AG04449 (cell line): ENCODE data around the gene PLEKHG2.

Source experiments
- CTCF ChIA-PET: fragments of 350-600 bp; formaldehyde crosslinking; extraction: SDS; loops from one replicate; lab custom pipeline; 2021; ENCODE audit warnings: antibody characterized with exemption; lab: Yijun Ruan, JAX
- POLR2A ChIA-PET: fragments of 400-600, 350-600 bp; formaldehyde crosslinking; extraction: SDS; loops from one replicate; lab custom pipeline; 2020; ENCODE audit warnings: antibody characterized with exemption, inconsistent platforms; lab: Yijun Ruan, JAX
- DNase-seq: peaks from one replicate; pipeline ENCODE4 v3.0.0-alpha.2; 2010; ENCODE audit warnings: low read depth, low spot score
- H3K4me3 ChIP-seq: 2 replicates; pipeline ENCODE4 v1.5.1; 2011; ENCODE audit warnings: low read depth, mild to moderate bottlenecking, control low read depth, low read length
- CTCF ChIP-seq: IDR thresholded peaks from one replicate; pipeline ENCODE4 v1.5.1; 2011; ENCODE audit warnings: mild to moderate bottlenecking, moderate library complexity, low read length, control low read depth, inconsistent platforms; ENCODE audit not compliant: insufficient read depth; ENCODE audit errors: missing control alignments

Gene PLEKHG2, protein sequence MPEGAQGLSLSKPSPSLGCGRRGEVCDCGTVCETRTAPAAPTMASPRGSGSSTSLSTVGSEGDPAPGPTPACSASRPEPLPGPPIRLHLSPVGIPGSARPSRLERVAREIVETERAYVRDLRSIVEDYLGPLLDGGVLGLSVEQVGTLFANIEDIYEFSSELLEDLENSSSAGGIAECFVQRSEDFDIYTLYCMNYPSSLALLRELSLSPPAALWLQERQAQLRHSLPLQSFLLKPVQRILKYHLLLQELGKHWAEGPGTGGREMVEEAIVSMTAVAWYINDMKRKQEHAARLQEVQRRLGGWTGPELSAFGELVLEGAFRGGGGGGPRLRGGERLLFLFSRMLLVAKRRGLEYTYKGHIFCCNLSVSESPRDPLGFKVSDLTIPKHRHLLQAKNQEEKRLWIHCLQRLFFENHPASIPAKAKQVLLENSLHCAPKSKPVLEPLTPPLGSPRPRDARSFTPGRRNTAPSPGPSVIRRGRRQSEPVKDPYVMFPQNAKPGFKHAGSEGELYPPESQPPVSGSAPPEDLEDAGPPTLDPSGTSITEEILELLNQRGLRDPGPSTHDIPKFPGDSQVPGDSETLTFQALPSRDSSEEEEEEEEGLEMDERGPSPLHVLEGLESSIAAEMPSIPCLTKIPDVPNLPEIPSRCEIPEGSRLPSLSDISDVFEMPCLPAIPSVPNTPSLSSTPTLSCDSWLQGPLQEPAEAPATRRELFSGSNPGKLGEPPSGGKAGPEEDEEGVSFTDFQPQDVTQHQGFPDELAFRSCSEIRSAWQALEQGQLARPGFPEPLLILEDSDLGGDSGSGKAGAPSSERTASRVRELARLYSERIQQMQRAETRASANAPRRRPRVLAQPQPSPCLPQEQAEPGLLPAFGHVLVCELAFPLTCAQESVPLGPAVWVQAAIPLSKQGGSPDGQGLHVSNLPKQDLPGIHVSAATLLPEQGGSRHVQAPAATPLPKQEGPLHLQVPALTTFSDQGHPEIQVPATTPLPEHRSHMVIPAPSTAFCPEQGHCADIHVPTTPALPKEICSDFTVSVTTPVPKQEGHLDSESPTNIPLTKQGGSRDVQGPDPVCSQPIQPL (N-terminal part only)

GRCh38 chr19:39412100-39412866 is at the start of gene PLEKHG2:
TSS of gene PLEKHG2 (plus strand) at chr19:39412669. CDS start at chr19:39414087, 1,418 bp downstream.
- CTCF ChIA-PET: interaction anchor here (0.7 to 2.2 kb wide), 15 partner anchors 9 to 290 kb away, joined by 3 to 102 read pairs (median 7); partner anchors contain the start of genes MED29, PAF1 and RPS16
- peak; percentile 99 for DNase-seq
- peak within 1 kb of the TSS; percentile 87 for H3K4me3 ChIP-seq
- peak; percentile 84 for TF ChIP-seq CTCF
- POLR2A ChIA-PET: interaction anchor here (0.8 to 2.3 kb wide), 10 partner anchors 8 to 70 kb away, joined by 4 to 49 read pairs (median 6); partner anchors contain the start of genes MED29, PAF1, RPS16 and SAMD4B

DNA sequence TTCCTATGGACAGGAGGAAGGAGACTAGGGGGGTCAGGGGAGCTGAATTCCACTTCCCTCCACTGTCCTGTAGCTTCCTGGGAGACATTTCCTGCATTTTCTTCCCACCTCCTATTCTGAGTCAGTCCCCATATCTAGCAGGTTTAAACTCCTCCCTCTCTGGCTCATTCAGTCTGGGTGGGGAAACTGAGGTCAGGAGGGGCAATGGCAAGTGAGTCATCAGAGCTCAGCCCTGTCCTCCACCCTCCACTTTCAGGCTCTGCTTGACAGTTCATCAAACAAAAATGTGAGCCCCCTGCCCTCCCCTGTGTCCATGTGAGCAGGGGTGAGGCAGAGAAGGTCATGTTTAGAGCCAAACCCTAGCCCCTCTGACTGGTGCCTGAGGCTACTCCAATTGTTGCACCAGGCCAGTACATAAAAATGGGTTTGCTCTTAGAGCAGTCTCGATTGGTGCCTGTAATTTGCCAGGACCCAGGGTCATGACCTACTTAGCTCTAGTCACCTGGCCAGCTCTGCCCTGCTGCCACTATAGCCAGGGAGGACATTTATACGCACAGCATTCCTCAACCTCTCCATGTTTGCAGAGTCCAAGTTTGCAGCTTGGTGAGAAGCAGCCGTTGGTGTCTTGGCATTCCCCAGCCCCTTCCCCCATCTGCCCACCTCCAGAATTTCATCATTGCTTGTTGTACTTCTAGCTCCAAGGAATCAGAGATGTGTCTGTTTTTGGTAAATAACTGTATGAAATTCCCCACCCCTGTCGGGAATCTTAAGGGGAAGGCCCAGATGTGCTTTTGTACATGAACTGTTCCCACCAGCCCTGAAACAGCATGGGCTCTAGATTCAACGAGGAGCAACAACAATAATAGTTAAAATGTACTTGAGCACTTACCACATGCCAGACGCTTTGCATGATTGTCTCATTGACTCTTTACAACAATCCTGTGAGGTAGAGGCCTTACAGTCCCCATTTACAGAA is 49.5 kb upstream of the PLEKHG2 start:
- no peak for TF ChIP-seq CTCF
- POLR2A ChIA-PET: interaction anchor here (0.6 to 1.2 kb wide), 4 partner anchors 21 to 73 kb away, joined by 3 to 4 read pairs (median 3); partner anchors contain the start of genes MED29, PAF1, RPS16 and SAMD4B
- no peak overlapping the region for H3K4me3 ChIP-seq
- CTCF ChIA-PET: interaction anchor here (0.7 to 2.5 kb wide), 8 partner anchors 8 to 241 kb away, joined by 3 to 10 read pairs (median 8); partner anchors contain the start of genes MED29, PAF1 and SAMD4B
- no peak for DNase-seq

DNA sequence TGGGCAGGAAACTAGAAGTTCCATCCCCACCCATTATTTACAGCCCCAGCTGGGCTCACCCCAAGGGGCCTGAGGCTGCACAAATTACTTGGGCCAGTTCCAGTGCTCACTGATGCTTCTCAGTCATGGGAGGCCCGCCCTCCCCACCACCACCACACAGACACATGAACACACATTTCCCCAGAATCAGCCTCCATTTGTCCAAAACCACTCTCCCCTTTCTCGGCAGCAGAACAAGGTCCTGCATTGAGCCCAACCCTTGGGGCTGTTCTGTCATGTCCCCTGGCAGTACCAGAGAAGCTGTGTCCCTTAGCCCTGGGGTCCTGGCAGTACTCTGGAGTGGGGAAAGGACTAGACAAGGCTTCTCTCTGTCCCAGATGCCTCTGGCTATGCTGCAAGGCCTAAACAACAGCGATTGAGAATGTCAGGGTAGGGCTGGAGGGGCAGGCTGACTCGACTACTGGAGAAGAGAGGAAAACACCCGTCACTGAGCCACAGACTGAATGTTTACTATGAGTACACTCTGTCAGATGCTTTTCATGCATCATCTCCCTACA is 48.5 kb upstream of the PLEKHG2 start:
- ChIA-PET POLR2A (no interaction called here), CTCF (interaction anchor here (1.0 to 2.5 kb wide), 5 partner anchors 11 to 34 kb away, joined by 3 to 10 read pairs (median 7); partner anchors contain the start of genes MED29, PAF1 and SAMD4B)
- no peak for TF ChIP-seq CTCF
- DNase-seq: no peak
- no peak overlapping the region for H3K4me3 ChIP-seq

GRCh38 chr19:39365531-39365930 is 46.9 kb upstream of the PLEKHG2 start:
- no peak for DNase-seq
- no peak overlapping the region for H3K4me3 ChIP-seq
- no peak for TF ChIP-seq CTCF
- POLR2A ChIA-PET: no interaction called here
- CTCF ChIA-PET: interaction anchor here (0.6 to 0.9 kb wide), 2 partner anchors 25 to 38 kb away, joined by 3 read pairs; partner anchors contain the start of genes MED29 and PAF1
